Measurements from ENCODE around the gene GDF2. TPM values are rescaled to one million over a fixed set of nuclear protein-coding genes. Genes with fewer than 3 reads are reported as not detected.

The GDF2 gene
- total RNA-seq, 2 donors from 2014 or later: not detected

DNA sequence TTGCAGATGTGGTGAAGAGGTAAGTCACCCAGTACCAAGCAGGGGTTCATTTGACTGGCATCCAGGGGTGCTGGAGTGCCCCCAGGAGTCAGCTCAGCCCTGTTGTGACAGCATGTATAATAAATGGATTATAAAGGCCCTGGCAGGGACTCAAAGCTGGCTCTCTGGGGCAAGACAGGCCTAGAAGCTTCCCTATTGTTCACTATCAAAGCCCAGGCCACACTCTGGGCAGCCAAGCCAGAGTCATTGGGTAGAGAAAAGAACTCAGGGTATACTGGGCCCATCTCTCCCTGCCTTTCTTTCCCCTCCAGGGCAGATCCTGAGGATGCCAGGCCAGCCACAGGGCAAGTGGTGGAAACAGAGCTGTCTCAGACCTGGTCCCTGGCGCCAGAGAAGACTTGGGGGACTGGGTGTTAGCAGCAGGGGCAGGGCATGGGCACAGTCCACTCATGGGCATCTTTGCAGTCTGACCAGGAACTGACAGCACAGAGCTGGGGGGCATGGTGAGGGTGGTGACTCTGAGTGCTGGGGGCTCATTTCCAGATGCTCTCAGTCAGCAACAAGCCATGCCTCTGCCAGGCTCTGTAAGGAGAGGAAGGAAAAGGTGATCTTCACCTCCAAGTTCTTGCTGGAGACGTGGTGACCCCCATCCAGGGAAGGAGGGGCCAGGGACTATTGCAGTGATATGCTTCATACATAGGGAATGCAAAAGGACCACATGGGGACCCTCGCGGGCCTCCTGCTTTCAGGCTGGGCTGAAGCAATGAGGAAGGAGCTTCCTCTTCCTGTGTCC lies 37.6 kb downstream of the GDF2 start:
- intact Hi-C loops (cut with DNase I, micrococcal nuclease): no loop called here
- DNase-seq: no peak
- no peak for ATAC-seq

DNA sequence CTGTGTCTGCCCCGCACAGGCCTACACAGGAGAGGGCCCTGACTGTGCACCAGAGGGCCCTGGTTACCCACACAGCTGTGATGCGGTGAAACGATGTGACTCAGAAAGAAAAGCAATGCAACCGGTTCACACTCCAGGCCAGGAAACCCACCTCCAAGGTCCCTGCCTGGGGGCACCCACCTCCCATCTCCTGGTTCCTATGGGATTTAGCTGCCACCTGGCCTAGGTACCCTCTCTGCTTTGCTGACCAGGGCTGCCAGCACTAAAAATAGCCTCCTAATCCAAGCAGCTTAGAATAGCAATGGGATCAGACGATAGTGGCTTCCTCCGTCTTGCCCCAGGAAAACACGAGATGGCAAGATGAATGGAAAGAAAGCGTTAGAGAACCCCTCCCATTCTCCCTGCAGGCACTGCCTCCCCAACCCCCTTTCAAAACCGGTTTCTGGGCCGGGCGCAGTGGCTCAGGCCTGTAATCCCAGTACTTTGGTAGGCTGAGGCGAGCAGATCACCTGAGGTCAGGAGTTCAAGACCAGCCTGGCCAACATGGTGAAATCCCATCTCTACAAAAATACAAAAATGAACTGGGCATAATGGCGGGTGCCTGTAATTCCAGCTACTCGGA lies 38.3 kb downstream of the GDF2 start:
- DNase-seq (no peak), ATAC-seq (no peak)
- intact Hi-C loops (cut with DNase I, micrococcal nuclease): no loop called here

DNA sequence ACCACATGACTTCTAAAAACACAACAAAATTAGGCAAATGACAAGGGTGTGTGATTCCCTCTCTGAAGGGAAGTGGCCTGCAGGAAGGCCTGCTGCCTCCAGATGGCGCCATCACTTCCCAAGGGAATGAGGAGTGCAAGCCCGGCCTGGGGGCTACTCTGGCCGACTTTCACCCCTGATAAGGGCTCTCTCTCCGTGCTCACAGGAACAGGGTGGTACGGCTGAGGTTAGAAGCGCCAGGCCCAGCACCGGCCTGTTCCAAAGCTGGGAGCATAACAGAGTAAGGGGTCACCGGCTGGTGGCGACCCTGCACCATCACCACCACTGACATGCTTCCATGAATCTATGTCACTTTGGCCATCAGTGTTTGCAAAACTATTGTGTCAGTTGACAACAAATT lies 39.0 kb downstream of the GDF2 start:
- intact Hi-C loops (cut with DNase I, micrococcal nuclease): no loop called here
- DNase-seq: peak in 1 of 2 donors; percentile 54
- peak; percentile 39 for ATAC-seq

DNA sequence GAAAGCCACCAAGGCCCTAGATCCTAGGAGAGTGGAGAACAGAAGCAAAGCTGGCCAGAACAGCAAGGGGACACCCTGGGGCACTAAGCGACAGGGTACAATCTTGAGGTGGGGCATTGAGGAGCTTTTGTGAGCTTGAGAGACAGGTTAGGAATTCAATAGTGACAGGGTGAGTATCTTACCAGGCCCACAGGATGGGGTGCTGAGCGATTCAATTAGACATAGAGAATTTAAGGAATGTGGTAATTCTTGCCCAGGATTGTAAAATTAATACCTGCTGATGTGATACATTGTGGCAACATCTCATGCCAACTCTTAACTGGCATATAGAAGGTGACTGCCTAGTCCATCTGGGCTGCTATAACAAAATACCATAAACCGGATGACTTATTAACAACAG lies 39.9 kb downstream of the GDF2 start:
- ATAC-seq (no peak), DNase-seq (no peak)
- intact Hi-C loops (cut with DNase I, micrococcal nuclease): no loop called here

DNA sequence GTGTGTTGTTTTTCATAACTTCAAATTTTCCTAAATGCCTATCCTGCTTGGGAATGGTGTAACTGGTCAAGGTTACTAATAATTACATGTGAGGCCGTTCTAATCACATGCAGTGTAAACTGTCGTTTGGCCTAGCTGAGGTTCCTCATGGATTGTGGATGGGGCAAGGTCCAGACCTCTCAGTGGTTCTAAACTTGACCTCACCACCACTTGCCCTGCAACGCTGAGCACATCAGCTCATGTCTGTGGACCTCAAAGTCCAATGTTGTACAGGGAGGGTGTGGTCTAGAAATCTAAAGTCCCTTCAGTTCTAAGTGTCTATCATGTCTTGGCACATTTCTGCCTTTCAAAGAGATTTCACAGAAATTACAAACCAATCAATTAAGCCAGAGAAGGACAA lies 41.5 kb downstream of the GDF2 start:
- intact Hi-C loops (cut with DNase I, micrococcal nuclease): no loop called here
- ATAC-seq (peak; percentile 93), DNase-seq (peak in 1 of 2 donors; percentile 22)

DNA sequence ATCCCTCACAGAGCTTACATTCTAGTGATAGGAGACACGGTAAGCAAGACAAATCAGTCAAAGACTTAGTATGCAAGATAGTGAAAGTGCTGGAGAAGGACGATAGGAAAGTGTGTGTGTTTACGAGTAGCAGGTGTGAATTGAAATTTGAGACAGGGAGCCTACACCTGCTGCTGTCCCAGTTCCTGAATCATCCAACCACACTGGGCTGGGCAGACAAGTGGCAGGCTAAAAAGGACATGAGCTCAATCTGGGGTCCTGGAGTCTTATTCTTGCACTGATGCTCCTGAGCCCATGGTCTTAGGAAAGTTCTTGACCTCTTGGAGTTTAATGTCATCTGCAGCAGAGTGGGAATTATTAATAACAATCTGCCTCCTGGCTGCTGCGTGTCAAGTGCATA lies 42.1 kb downstream of the GDF2 start:
- intact Hi-C loops (cut with DNase I, micrococcal nuclease): no loop called here
- DNase-seq (no peak), ATAC-seq (peak; percentile 44)

DNA sequence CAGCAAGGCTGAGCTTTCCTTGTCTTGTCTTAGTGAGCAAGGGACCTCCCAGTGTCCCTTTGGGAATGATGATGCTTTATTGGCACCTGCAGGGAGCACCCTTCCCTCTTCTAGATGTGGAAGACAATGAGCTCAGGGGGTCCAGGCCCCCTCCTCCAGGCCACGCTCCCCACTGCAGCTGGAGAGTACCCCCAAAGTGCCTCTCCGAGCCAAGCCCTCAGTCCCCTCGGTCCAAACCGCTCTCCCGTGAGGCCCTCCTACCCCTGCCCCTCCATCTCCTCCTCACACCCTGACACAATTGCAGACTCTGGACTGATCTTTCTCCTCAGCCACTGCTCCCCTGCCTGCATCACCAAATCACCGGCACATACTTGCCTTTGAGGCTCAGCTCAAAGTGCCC lies 42.7 kb downstream of the GDF2 start:
- ATAC-seq (no peak), DNase-seq (no peak)
- intact Hi-C loops (cut with DNase I, micrococcal nuclease): no loop called here

DNA sequence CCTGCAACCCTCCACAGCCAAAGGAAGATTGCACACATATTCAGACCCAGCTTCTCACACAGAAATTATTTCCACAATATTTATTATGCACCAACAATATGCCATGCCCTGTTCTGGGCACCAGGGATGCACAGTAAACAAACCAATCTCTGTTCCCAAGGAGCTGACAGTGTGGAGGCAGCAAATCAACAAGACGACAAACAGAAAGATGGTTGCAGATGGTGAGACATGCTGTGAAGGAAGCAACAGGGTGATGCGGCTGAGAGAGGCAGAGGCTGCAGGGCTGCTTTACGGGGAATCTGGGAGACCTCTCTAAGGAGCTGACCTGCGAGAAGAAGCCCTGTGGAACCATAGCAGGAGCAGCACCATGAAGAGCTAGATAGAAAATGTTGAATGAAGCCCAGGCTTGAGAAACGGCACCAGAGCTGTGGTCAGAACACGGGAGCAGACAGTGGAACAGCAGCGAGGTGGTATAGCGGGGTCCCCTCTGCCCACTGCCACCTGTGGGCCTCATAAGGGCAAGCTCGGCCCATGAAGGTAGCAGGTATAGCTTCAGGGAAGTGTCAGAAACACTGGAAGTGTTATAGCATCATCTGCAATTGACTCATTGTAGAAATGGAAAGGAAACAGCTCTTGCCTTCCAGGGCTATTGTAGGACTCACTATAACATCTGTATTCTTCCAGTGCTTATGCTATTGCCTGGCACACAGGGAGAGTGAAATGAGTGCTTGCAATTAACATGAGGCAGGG lies 43.4 kb downstream of the GDF2 start:
- intact Hi-C loops (cut with DNase I, micrococcal nuclease): no loop called here
- no peak for DNase-seq
- ATAC-seq: no peak

DNA sequence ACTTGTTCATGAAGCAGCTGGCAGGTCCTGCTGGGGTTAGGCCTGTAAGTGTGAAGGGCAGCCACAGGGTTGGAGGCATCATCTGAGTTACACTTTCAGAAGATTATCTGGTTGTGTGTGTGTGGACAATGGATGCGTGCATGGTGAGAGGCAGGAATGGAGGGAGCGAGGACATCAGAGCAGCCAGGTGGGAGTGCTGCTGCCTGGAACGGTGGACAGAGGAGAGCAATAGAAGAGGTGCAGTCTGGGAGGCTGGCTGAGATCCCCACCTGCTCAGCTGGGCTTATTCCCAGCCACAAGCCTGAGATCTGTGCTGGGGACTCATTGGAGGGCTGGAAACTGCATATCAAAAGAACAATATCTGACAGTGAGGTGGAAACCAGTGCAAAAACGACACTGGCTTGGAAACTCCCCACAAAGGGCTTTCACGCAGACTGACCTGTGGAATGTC lies 44.0 kb downstream of the GDF2 start:
- ATAC-seq: no peak
- DNase-seq: no peak
- intact Hi-C loops (cut with DNase I, micrococcal nuclease): no loop called here

DNA sequence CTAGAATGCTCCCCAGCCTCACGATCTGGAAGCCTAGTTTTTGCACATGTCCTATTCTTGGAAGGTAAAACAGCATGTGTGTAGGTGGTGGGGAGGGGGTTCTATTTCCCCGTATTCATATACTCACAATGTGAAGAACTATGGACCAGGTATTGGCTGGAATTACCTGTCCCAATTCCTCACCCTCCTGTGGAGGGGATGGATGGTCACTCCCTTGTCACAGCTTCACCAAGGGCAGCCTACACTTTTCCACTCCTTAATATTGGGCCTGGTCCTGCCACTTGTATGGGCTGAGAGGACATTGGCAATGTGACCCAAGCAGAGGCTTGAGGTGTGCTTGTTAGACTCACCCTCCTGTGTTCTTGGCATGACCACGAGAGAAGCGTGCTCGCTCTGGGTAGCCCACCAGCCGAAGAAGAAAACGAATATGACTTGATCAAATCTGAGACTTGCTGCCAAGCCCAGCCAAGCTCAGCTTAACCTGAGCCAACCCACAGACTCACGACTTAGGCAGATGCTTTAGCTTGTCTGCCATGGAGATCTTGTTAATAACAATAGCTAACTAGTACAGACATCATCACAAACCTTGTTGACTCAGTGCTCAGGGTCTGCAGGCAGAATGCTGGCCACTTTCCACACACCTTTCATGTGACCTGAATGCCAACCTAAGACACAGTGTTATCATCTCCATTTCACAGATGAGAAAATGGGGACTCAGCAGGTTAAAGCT lies 44.6 kb downstream of the GDF2 start:
- intact Hi-C loops (cut with DNase I, micrococcal nuclease): no loop called here
- ATAC-seq (no peak), DNase-seq (no peak)

DNA sequence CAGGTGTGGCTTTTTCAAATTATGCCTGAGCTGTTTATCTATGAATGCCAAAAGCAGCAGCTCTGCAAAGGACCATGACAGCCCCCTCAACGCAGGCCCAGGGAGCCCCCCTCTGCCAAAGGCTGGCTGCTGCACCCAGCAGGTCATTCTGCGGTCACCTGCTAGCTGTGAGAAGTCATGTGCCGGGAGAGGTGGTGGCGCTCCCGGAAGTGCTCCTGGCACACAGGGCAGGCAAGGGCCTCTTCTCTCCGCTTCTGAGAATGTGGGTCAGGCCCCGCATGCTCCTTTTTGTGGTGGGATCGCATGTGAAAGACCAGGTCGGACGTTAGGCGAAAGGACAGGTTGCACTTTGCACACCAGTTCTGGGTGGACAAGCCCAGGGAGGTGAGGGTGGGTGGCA lies 45.4 kb downstream of the GDF2 start:
- ATAC-seq (no peak), DNase-seq (no peak)
- intact Hi-C loops (cut with DNase I, micrococcal nuclease): no loop called here

DNA sequence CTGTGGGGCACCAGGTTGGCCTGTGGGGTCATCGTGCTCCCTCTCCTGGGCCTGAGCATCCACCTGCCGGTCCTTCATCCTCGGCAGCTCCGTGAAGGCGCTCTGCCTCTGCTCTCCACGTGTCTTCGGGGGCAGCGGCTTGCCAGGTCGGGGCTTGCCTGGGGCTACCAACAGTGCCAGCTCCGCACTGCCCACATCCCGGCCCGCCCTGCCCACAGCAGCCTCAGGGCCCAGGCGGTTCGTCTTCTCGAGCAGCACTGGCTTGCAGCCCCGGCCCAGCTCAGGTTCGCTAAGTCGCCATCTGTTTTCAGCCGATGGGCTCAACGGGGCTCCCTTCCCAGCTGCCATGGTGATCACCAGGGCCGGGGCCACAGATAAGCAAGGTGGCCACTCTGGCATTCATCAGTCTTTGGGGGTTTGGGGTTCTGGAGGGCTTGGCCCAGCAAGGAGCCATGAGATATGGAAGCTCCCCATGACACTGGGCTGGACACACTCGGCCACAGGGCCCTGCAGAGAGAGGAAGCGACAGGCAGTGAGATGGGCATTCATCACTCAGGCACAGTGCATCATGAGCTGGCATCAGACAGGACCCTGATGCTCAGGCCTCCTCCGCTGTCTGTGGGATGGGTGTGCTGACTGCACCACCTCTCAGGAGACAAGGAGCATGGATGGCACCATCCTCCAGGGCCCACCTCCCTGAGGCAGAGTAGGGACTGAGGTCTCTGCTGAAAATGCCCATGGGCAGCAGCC lies 46.4 kb downstream of the GDF2 start:
- intact Hi-C loops (cut with DNase I, micrococcal nuclease): no loop called here
- ATAC-seq (no peak), DNase-seq (peak in 1 of 2 donors; percentile 19)

DNA sequence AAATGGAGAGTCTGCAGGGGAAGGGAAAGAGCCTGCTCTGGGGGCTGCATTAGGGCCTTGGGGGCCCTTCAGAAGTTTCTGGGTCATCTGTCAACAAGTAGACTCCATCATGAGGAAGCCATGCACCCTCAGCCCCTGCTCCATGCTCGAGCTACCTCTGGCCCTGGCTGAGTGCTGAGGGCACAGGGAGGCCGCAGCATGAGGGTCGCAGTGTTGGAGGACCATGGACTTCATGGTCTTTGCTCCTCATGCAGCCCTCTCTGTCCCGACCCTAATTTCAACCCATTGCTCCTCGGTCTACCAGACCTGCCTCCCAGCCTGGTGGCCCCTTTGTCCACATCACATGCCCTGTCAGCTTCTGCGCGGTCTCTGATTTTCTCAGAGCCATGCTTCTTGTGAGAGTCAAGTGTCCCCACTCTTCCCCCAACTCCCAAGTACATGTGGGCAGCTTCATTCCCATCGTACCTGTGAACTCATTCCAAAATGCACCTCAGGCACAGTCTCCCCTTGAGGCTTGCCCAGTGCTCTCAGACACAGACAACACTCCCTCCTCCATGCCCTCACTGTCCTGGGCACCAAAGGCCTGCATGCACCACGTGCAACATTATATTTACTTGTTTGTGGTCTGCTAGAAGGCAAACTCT lies 47.1 kb downstream of the GDF2 start:
- ATAC-seq: no peak
- intact Hi-C loops (cut with DNase I, micrococcal nuclease): no loop called here
- DNase-seq: peak in 1 of 2 donors; percentile 16

DNA sequence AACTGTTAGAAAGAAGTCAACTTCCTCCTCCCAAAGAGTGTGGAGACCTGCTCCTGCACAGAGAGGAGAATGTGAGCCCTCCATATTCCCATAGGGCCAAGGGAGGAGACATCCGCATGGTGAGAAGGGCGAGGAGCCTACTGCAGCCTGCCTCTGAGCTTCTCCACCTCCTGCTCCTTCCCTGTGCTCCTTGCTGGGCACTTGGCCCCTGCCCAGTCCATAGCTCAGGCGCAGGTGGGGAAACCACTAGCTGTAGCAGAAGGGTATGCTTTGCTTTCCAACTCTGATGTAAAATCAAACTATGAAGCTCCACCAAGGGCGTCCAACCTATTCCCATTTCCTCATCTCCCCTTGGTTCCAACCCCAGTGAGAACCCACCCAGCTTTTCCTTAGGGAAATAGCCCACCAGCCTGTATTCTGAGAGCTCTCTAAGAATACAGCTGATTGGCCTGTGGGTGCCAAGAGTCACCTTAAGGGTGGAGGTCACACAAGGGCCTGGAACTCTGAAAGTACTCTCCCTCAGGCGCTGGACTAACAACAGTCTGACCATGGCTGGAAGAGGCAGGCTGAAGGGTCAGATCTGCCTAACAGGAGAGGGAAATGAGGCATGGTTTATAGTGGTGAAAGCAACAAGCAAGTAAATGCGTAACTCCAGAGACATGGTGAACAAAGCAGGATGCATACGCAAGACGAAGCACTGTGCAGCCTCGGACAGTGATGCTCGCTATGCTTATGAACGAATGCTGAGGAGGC lies 47.9 kb downstream of the GDF2 start:
- no peak for ATAC-seq
- intact Hi-C loops (cut with DNase I, micrococcal nuclease): no loop called here
- no peak for DNase-seq

DNA sequence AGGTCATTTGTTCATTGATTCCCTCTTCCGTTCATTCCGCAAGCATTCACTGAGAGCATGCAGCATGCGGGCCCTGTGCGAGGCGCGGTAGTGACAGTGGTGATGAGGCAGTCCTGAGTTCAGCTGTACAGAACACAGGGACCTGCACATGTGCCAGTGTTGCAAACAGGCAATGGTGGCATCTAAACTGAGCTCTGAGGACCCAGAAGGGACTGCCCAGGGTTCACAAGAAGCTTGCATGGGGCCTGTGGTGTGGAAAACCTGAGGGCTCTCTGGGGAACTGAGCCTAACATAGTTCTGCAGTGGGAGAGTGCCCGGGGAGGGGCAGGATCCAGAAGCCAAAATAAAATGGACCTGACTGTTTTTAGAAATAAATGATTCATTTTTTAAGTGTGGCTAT lies 48.6 kb downstream of the GDF2 start:
- DNase-seq: no peak
- ATAC-seq: no peak
- intact Hi-C loops (cut with DNase I, micrococcal nuclease): no loop called here

DNA sequence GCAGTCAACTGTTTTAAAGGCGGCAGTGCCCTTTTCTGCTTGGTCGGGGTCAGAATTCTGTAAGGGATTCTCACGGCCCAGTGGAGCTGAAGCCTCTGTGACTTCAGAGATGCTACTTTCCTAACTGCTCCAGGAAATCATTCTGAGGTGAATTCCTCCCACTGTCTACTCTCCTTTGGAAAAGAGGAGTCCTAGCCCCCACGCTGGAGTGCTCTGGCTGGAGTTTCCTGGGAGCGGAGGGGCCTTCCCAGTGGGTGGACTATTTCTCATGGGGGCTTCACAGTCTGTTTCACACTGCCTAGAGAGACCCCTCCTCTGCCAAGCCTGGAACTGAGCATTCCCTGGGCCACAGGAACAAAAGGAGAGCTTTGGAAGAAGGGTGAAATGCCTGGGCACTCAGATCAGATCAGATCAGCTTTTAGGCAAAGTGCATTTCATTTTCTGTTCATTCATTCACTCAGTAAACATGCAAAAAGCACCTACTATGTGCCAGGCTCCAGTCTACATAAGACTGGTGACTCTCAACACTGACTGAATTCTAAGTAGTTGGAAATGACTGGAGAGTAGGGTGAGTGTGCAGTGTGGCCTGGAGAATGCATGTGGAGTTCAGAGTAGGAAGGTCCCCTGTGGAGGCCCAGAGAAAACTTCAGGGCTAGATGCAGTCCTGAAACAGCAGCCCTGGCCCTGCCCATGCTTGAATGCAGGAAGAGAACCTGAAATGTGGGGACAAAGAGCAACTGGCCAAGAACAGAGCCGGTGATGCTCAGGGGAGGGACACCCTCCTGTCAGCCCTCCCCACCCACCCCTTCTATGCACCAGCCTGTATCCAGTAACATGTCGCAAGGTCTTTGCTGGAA lies 49.6 kb downstream of the GDF2 start:
- intact Hi-C loops (cut with DNase I, micrococcal nuclease): no loop called here
- ATAC-seq: no peak
- no peak for DNase-seq

DNA sequence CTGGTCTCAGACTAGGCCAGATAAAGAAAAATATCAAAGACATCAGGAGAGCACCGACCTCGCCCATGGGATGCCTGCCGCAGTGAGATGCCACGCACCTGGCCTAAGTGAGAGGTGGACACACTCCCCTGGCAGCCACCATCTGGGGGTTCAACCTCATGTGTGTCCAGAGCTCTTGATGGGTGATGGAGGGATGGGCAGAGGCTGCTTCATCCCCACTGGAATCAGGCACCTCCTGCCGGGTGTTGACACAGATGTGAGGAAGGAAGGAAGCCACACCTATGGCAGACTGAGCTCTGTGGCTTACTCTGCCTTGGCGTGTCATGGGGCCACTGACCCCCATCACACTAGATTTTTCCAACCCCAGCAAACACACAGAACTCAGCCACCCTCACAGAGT lies 50.5 kb downstream of the GDF2 start:
- intact Hi-C loops (cut with DNase I, micrococcal nuclease): no loop called here
- DNase-seq: no peak

More for the DNA sequence above, 50.5 kb downstream of the GDF2 start:
- no peak for ATAC-seq

Data from left colon (tissue), 2 donors.